ENCODE measurements around the gene USP34.
"Not testable (repeated sequence)": the region's sequence is repeated elsewhere in the genome, so short reads cannot be mapped to it uniquely, and the experiment has no call there.

Gene USP34

DNA sequence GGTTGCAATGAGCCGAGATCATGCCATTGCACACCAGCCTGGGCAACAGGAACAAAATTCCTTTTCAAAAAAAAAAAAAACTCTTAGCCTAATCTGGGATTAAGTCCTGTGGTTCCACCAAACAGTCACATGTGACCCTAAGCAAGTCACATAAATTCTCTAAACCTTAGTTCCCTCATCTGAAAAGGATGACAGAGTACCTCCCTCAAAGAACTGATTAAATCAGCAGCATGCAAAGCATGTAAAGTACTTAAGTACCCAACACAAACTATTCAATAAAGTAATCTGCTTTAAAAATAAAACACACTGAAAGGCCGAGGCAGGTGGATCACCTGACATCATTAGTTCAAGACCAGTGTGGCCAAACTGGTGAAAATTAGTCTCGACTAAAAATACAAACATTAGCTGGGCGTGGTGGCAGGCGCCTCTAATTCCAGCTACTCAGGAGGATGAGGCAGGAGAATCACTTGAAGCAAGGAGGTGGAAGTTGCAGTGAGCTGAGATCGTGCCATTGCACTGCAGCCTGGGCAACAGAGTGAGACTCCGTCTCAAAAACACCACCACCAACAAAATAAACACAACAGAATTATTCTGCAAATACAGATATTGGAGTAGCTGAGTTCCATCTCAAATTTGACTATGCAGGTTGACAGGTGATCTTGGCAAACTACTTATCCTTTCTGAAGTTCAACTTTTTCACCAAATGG lies 7.0 kb downstream of the USP34 start:
- DNase-seq, result no peak

DNA sequence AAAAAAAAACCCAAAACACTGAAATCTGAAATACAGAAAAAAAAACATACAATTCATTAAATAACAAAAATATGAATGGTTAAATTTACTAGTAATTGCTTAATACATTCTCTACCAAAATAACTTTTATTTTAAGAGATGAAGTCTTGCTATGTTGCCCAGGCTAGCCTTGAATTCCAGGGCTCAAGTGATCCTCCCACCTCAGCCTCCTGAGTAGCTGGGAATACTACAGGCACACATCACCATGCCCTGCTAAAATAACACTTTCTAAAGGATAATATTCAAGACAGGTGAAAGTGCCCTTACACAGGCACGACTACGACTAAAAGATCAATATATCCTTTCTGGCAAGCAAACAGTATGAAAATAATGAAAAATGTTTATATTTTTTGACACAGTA lies 9.5 kb downstream of the USP34 start:
- DNase-seq, result no peak

DNA sequence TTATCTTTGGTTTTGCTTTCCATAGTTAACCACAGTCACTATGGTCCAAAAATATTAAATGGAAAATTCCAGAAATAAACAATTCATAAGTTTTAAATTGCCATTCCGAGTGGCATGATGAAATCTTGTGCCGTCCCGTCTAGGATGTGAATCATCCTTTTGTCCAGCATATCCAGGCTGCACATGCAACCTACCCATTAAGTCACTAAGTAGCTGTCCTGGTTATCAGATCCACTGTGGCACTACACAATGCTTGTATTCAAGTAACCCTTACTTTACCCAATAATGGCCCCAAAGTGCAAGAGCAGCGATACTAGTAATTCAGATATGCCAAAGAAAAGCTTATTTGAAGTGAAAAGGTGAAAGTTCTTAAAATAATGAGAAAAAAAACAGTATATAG lies 10.7 kb downstream of the USP34 start:
- DNase-seq, result no peak

DNA sequence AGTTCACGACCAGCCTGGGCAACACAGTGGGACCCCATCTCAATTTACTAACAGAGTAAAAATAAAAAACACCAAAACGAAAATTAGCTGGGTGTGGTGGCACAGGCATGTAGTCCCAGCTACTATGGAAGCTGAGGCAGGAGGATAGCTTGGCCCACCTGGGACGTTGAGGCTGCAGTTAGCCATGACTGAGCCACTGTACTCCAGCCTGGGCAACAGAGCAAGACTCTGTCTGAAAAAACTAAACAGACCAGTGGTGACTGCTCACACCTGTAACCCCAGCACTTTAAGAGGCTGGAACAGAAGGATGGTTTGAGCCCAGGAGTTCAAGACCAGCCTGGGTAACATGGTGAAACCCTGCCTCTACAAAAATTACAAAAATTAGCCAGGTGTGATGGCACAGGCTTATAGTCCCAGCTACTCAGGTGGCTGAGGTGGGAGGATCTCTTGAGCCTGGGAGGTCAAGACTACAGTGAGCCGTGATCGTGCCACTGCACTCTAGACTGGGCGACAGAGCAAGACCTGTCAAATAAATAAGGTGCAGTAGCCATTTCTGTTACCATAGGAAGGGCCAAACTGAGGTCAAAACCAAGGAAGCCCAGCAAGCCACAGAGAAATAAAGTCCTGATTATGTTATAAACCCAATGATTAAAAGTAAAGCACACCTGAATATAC lies 14.0 kb downstream of the USP34 start:
- no peak for DNase-seq

DNA sequence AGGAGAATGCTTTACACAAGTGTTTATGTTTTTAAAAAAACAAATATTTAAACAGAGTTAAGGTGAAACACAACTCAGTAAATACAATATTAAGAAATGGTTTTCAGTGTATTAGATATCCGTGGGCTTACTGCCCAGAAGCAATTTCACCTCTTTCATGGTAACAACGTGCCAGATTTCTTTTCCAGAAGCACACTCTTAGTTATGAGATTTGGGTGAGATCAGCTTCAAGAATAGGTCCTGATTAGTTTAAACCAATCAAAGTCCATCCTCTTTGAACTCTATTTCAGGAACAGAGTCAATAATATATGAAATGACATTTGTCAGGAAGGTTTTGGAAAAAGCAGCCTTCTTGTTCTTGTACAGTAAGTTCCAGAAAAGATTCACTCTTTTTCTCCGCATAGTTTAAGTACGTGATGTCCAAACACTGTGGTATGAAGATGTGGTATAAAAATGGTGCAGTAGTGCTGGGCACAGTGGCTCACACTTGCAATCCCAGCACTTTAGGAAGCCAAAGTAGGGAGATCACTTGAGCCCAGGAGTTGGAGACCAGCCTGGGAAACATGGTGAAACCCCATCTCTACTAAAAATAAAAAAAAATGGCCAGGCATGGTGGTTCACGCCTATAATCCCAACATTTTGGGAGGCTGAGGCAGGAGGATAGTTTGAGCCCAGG lies 14.7 kb downstream of the USP34 start:
- no peak for DNase-seq

DNA sequence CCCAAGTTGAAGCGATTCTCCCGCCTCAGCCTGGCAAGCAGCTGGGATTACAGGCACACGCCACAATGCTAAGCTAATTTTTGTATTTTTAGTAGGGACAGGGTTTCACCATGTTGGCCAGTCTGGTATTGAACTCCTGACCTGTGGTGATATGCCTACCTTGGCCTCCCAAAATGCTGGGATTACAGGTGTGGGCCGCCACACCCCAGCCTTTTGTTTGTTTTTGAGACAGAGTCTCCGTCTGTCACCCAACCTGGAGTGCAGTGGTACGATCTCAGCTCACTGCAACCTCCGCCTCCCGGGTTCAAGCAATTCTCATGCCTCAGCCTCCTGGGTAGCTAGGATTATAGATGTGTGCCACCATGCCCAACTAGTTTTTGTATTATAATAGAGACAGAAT lies 15.9 kb downstream of the USP34 start:
- not testable (repeated sequence) for DNase-seq

DNA sequence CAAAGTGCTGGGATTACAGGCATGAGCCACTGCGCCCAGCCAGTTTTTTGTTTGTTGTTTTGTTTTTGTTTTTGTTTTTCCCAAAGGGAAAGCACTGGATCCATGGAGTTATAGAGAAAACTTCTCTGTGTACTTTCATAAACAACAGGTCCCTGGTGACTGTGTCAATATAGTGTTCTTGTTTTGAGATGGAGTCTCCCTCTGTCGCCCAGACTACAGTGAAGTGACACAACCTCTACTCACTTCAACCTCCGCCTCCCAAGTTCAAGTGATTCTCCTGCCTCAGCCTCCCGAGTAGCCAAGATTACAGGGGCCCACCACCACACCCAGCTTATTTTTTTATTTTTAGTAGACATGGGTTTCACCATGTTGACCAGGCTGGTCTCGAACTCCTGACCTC lies 16.5 kb downstream of the USP34 start:
- DNase-seq, result no peak

DNA sequence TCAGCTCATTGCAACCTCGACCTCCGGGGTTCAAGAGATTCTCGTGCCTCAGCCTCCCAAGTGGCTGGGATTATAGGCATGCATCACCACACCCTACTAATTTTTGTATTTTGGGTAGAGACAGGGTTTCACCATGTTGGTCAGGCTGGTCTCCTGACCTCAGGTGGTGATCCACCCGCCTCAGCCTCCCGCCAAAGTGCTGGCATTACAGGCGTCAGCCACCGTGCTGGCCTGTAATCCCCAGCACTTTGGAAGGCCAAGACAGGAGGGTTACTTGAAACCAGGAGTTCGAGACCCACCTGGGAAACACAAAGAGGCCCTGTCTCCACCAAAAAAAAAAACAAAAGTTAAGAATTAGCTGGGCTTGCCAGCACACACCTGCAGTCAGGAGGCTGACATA lies 18.5 kb downstream of the USP34 start:
- DNase-seq, result no peak

DNA sequence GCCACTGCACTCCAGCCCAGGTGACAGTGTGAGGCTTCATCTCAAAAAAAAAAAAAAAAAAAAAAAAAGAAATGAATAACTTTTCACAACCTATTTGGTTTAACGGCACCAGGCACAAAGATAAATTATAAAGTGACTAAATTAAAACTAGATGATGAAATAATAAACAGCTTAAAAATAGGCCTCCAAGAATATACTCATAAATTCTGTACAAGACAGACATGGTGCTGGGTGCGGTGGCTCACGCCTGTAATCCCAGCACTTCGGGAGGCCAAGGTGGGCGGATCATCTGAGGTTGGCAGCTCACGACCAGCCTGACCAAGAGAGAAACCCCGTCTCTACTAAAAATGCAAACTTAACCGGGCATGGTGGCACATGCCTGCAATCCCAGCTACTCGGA lies 19.7 kb downstream of the USP34 start:
- DNase-seq, result no peak

DNA sequence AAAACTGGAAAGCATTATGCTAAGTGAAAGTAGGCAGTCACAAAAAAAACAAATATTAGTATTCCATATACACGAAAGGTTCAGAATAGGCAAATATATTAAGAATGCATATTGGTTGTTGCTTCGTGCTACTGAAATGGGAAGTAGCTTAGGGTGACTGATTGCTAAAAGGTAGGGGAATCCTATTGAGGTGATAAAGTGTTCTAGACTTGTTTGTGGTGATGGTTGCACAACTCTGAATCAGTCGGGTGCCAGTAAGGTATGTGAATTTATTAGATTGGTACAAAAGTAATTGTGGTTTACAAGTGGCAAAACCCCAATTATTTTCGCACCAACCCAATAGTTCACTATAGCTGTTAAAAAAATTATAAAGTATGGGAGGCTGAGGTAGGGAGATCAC lies 20.7 kb downstream of the USP34 start:
- no peak for DNase-seq

DNA sequence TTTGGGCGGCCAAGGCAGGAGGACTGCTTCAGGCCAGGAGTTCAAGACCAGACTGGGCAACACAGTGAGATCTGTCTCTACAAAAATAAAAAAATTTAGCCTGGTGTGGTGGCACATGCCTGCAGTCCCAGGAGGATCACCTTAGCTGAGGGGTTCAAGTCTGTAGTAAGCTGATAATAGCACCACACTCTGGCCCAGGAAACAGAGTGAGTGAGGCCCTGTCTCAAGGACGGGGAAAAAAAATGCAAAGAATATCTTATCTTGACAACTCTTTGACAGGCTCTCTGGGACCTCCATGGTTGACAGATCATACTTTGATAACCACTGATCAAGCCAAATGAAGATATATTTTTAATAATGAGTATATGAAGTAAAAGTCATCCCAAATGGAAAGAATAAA lies 22.7 kb downstream of the USP34 start:
- no peak for DNase-seq

DNA sequence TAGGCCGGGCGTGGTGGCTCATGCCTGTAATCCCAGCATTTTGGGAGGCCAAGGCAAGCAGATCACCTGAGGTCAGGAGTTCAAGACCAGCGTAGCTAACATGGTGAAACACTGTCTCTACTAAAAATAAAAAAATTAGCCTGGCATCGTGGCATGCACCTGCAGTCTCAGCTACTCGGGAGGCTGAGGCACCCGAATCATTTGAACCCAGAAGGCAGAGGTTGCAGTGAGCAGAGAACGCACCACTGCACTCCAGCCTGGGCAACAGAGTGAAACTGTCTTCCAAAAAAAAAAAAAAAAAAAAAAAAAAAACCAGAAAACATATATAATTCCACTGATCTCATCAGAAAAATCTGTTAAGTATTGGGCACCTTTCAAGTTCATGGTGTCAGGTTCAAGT lies 23.9 kb downstream of the USP34 start:
- not testable (repeated sequence) for DNase-seq

DNA sequence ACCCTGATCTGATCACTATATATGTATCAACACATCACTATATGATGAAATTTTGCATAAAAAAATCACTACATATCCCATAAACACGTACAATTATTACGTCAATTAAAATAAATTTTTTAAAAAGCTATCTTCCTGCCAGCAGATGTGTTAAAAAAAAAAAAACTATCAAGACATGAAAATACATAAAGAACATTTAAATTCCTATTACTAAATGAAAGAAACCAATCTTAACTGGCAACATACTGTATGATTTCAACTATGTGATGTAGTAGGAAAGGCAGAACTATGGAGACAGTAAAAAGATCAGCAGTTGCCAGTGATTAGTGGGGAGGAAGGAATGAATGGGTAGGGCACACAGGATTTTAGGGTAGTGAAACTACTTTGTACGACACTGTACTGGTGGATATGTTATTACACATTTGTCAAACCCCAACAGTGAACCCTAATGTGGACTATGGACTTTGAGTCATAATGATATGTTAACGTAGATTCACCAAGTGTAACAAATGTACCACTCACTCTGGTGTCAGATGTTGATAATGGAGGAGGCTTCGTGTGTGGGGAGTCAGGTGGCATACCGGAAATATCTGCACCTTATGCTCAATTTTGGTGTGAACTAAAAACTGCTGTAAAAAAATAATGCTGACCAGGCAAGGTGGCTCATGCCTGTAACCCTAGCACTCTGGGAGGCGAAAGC lies 27.4 kb downstream of the USP34 start:
- DNase-seq, result no peak

DNA sequence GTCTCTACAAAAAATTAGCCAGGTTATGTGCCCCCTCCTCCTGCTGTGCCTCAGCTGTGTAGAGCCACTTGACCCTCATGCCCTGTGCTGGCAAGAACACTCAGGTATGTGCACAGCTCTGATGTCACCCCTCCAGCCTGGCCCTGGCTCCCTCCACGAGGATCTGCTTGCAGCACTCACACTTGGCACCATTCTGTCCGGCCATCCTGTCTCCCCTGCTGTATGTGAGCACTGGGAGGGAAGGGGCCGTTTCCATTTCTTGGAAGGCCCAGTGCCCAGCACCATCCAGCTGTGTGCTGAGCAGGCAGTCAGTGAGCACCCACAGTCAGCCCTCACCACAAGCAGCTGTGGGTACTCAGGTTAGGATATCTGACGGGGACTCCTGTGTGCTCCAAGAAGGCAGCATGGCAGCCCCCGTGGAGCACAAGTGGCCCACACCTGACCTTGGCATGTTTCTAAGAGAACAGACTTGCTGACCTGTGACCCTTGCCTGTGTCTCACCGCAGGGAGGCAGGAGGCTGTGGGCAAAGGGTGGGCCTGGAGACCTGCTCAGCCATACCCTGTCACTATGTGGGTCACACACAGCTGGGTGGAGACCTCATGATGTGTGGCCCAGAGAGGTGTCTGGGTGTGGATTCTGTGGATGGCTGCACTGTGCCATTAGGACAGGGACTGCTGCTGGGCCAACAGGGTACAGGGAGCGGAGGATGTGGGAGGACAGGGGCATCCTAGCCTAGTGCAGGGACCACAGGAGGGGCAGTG lies 31.5 kb downstream of the USP34 start:
- no peak for DNase-seq

DNA sequence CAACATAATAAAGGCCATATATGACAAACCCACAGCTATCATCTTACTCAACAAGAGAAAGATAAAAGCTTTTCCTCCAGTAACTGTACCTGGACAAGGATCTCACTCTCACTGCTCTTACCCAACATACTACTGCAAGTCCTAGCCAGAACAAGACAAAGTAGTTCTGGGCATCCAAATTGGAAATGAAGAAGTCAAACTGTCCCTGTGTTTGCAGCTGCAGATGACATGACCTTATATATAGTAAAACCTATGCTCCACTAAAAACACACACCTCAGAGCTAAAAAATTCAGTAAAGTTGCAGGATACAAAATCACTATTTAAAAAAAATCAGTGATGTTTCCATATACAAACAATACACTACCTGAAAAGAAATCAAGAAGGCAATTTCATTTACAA lies 32.2 kb downstream of the USP34 start:
- no peak for DNase-seq

DNA sequence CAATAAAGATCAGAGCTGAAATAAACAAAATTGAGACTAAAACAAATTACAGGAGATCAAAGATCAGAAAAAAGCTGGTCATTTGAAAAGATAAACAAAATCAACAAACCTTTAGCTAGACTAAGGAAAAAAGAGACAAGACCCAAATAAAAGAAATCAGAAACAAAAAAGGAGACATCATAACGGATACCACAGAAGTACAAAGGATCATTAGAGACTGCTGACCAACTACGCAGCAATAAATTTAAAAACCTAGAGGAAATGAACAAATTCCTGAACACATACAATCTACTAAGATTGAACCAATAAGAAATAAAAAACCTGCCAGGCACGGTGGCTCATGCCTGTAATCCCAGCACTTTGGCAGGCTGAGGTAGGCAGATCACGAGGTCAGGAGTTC lies 33.7 kb downstream of the USP34 start:
- DNase-seq, result no peak

DNA sequence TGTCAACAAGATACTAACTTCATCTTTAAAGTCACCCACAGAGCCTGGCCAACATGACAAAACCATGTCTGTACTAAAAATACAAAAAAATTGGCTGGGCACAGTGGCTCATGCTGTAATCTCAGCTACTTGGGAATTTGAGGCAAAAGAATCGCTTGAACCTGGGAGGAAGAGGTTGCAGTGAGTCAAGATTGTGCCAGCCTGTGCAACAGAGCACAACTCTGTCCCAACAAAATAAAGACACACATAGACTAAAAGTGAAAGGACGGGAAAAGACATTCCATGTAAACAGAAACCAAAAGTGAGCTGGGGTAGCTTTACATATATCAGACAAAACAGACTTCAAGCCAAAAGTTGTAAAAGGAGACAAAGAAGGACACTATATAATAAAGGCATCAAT lies 34.8 kb downstream of the USP34 start:
- DNase-seq, result no peak

DNA sequence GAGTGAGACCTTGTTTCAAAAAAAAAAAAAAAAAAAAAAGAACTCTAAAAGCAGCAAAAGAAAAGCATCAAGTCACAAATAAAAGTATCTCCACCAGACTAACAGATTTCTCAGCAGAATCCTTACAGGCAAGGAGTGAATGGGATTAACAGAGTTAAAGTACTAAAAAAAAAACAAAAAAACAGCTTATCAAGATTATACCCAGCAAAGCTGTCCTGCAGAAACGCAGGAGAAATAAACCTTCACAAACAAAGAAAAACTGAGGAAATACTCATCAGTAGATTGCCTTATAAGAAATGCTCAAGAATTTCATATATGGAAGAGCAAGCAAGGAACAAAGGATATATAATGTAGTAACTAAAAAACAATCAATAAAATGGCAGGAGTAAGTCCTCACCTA lies 35.6 kb downstream of the USP34 start:
- no peak for DNase-seq

DNA sequence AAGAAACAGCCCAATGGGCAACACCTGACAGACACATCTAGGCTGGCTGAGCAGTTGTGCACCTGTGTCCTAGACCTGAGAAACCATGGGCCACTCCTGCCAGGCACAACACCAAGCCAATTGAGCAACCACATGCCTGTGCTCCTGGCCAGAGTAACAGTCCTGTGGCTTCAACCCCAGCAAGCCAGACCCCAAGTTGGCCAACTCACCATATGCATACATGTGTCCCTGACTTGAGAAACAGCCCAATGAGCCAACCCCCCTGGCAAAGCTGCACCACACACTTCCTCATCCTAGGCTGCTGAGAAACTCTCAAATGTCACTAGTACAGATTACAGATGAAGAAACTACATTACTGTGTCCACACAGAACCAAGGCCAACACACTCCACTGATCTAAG lies 36.6 kb downstream of the USP34 start:
- DNase-seq, result no peak

DNA sequence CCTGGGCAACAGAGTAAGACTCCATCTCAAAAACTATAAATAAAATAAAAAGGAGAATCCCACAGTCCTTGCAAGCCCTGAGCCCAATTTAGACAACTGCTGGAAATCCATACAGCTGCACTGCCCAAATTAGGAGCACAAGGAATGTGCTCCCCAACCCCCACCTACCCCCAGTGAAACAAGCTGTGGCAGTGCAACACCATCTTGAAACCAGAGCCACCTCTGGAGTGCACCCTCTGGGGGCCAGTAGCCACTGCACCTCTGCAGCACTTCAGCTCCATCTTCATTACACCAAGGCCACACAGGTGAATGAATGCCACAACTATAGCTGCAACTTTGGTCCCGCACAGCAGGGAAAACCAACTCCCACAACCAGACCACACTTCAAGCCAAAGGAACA lies 37.3 kb downstream of the USP34 start:
- no peak for DNase-seq

DNA sequence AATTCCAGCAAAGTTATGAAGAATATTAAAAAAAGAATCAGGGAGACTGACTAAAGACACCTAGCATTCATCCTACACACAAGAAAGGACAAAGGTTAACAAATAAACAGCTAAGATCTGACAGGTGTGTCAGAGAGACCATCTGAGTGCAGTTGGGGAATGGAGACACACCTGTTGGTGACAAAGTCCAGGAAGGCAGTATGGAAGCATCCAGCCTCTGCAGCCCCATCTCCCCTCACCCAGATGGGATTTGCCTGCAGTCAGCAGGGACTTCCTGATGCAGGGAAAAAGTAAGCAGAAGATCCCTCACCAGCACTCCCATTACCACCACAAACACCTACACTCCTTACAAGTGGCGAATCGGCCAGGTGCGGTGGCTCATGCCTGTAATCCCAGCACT lies 37.9 kb downstream of the USP34 start:
- DNase-seq, result no peak

DNA sequence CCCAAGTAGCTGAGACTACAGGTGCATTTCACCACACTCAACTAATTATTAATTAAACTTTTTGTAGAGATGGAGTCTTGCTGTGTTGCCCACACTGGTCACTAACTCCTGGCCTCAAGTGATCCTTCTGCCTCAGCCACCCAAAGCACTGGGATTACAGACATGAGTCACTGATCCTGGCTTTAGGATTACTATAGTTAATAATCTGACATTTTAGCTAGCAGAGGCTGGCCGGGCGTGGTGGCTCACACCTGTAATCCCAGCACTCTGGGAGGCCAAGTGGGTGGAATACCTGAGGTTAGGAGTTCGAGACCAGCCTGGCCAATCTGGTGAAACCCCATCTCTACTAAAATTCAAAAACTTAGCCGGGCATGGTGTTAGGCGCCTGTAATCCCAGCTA lies 39.5 kb downstream of the USP34 start:
- no peak for DNase-seq
